ENCODE results near the gene FDXACB1.

GRCh38 chr11:111860257-111860656 lies 18.7 kb downstream of the FDXACB1 start:
- TF ChIP-seq CTCF (IDR thresholded peaks at IDR 0.05) (no peak), POLR2A (IDR thresholded peaks at IDR 0.05) (no peak), EP300 (IDR thresholded peaks at IDR 0.05) (no peak)
